SK-N-SH (cell line): Measurements from ENCODE around the gene UTP4. TPM values are rescaled to one million over a fixed set of nuclear protein-coding genes. Genes with fewer than 3 reads are reported as not detected.

Source experiments
- CTCF ChIA-PET: fragments of 300-600, 350-600 bp; formaldehyde crosslinking; extraction: SDS; loops from one replicate; lab custom pipeline; 2021; lab: Yijun Ruan, JAX
- POLR2A ChIA-PET: fragments of 350-600 bp; sonication (Branson Sonifier 250); formaldehyde crosslinking; extraction: SDS; loops from one replicate; lab custom pipeline; 2020; ENCODE audit warnings: antibody characterized with exemption, inconsistent platforms; lab: Yijun Ruan, JAX
- DNase-seq: peaks from one replicate; pipeline ENCODE4 v3.0.0; 2012
- H2AFZ ChIP-seq: fragments of 200-600 bp; sonication (generic); 2 replicates; pipeline ENCODE4 v1.8.1; 2016; ENCODE audit warnings: antibody characterized with exemption, mild to moderate bottlenecking, low read depth
- H3F3A ChIP-seq: fragments of 200-600 bp; sonication (generic); replicated peaks from 2 replicates; pipeline ENCODE3; 2016; ENCODE audit warnings: antibody characterized with exemption, mild to moderate bottlenecking; ENCODE audit not compliant: insufficient read depth
- H3K27ac ChIP-seq, 2 experiments: fragments of 200-500 bp in 1 of 2; fragments of 200-600 bp in 1 of 2; sonication (Bioruptor generic) in 1 of 2; sonication (generic), shearing (Covaris generic) in 1 of 2; 2 replicates each; pipeline versions ENCODE4 v1.5.1 to v1.6.1; 2014 to 2016; ENCODE audit warnings: low read depth in 2 of 2, inconsistent platforms in 1 of 2, low read length in 1 of 2, mild to moderate bottlenecking in 1 of 2, mixed read lengths in 1 of 2
- H3K27me3 ChIP-seq: fragments of 200-600 bp; sonication (generic), shearing (Covaris generic); 2 replicates; pipeline ENCODE4 v1.6.1; 2016; ENCODE audit warnings: mixed run types; ENCODE audit not compliant: insufficient read depth
- H3K36me3 ChIP-seq, 2 experiments: fragments of 200-500 bp in 1 of 2; fragments of 200-600 bp in 1 of 2; sonication (Bioruptor generic) in 1 of 2; sonication (generic) in 1 of 2; replicated peaks in 1 of 2; 2 replicates each; pipeline versions ENCODE3 to v1.5.1; 2014 to 2016; ENCODE audit warnings: low read length in 1 of 2, mild to moderate bottlenecking in 1 of 2; ENCODE audit not compliant: insufficient read depth in 2 of 2, control insufficient read depth in 1 of 2
- H3K4me1 ChIP-seq, 2 experiments: fragments of 200-500 bp in 1 of 2; fragments of 200-600 bp in 1 of 2; sonication (Bioruptor generic) in 1 of 2; sonication (generic), shearing (Covaris generic) in 1 of 2; 2 replicates each; pipeline versions ENCODE4 v1.5.1 to v1.6.1; 2014 to 2016; ENCODE audit warnings: low read depth in 1 of 2, low read length in 1 of 2, mixed run types in 1 of 2; ENCODE audit not compliant: insufficient read depth in 2 of 2, control insufficient read depth in 1 of 2
- H3K4me2 ChIP-seq: fragments of 200-600 bp; sonication (generic), shearing (Covaris generic); 2 replicates; pipeline ENCODE4 v1.6.1; 2017; ENCODE audit warnings: mixed run types
- H3K4me3 ChIP-seq, 2 experiments: fragments of 200-500 bp in 1 of 2; fragments of 200-600 bp in 1 of 2; sonication (Bioruptor generic) in 1 of 2; sonication (generic), shearing (Covaris generic) in 1 of 2; 2 replicates each; pipeline versions ENCODE4 v1.5.1 to v1.8.1; 2014 to 2016; ENCODE audit warnings: low read depth in 2 of 2, inconsistent platforms in 1 of 2, low read length in 1 of 2, mild to moderate bottlenecking in 1 of 2, mixed read lengths in 1 of 2, moderate library complexity in 1 of 2
- H3K79me2 ChIP-seq: fragments of 200-600 bp; sonication (generic); 2 replicates; pipeline ENCODE4 v1.8.1; 2017; ENCODE audit warnings: mild to moderate bottlenecking; ENCODE audit not compliant: insufficient read depth
- H3K9ac ChIP-seq: fragments of 200-600 bp; sonication (generic); 2 replicates; pipeline ENCODE4 v1.6.1; 2017; ENCODE audit warnings: mixed run types
- H3K9me2 ChIP-seq: fragments of 200-600 bp; sonication (generic); 2 replicates; pipeline ENCODE4 v1.6.1; 2017; ENCODE audit warnings: mixed run types
- H3K9me3 ChIP-seq: fragments of 200-600 bp; sonication (generic); 2 replicates; pipeline ENCODE4 v1.6.1; 2017; ENCODE audit warnings: mixed run types, mild to moderate bottlenecking, moderate library complexity
- H4K20me1 ChIP-seq: fragments of 200-600 bp; sonication (generic); 2 replicates; pipeline ENCODE4 v1.6.1; 2017; ENCODE audit warnings: mild to moderate bottlenecking, mixed run types; ENCODE audit not compliant: insufficient read depth
- CHD2 ChIP-seq: fragments of 150-350 bp; IDR thresholded peaks from 2 replicates; pipeline ENCODE4 v1.6.1; 2018; ENCODE audit warnings: low read length; ENCODE audit not compliant: partially characterized antibody
- ELF1 ChIP-seq: IDR thresholded peaks from 2 replicates; pipeline ENCODE4 v1.4.0; 2012
- EP300 ChIP-seq, 2 experiments: IDR thresholded peaks; 2 replicates each; pipeline versions ENCODE4 v1.4.0 to v1.6.1; 2012; ENCODE audit warnings: borderline replicate concordance in 1 of 2, low read depth in 1 of 2, low read length in 1 of 2
- FOSL2 ChIP-seq: IDR thresholded peaks from 2 replicates; pipeline ENCODE4 v1.4.0; 2012; ENCODE audit warnings: low read depth, mild to moderate bottlenecking, moderate library complexity, borderline replicate concordance
- FOXJ3 ChIP-seq: sonication (generic); formaldehyde crosslinking; IDR thresholded peaks from 2 replicates; pipeline ENCODE4 v1.5.1; 2020; ENCODE audit warnings: mild to moderate bottlenecking, missing genetic modification reagents
- GABPA ChIP-seq: IDR thresholded peaks from 2 replicates; pipeline ENCODE4 v1.4.0; 2012; ENCODE audit warnings: low read depth, mild to moderate bottlenecking
- GATA2 ChIP-seq: sonication (generic); formaldehyde crosslinking; IDR thresholded peaks from 2 replicates; pipeline ENCODE4 v1.5.0; 2020; ENCODE audit warnings: mild to moderate bottlenecking, missing genetic modification reagents
- MXI1 ChIP-seq: IDR thresholded peaks from 2 replicates; pipeline ENCODE4 v1.6.1; 2012; ENCODE audit warnings: mild to moderate bottlenecking, low read depth, low read length, improper control_type of control experiment
- NRF1 ChIP-seq: IDR thresholded peaks from 2 replicates; pipeline ENCODE4 v1.6.1; 2012; ENCODE audit warnings: low read depth, mild to moderate bottlenecking, low read length
- RFX5 ChIP-seq: IDR thresholded peaks from 2 replicates; pipeline ENCODE4 v1.6.1; 2012; ENCODE audit warnings: mild to moderate bottlenecking, improper control_type of control experiment, low read length
- RXRA ChIP-seq: IDR thresholded peaks from 2 replicates; pipeline ENCODE4 v1.4.0; 2012; ENCODE audit warnings: low read depth, mild to moderate bottlenecking, borderline replicate concordance
- SIN3A ChIP-seq: IDR thresholded peaks from 2 replicates; pipeline ENCODE4 v1.6.1; 2012; ENCODE audit warnings: low read depth, mild to moderate bottlenecking, low read length, moderate library complexity, borderline replicate concordance
- TAF1 ChIP-seq: IDR thresholded peaks from 2 replicates; pipeline ENCODE4 v1.6.1; 2012; ENCODE audit warnings: low read depth, mild to moderate bottlenecking, low read length, moderate library complexity, borderline replicate concordance
- WGBS: methylation state at CpG from one replicate; pipeline ENCODE4 v1.1.6; 2017; ENCODE audit warnings: low lambda C conversion rate; 5-methylcytosine and 5-hydroxymethylcytosine counted together
- polyA plus RNA-seq, 3 experiments: library from polyadenylated mRNA; depleted of rRNA; stranded (reverse); fragments of >200 nt; gene quantifications; 2 replicates each; pipeline ENCODE4 v1.2.3, GENCODE V29; 2012
- TF ChIP-seq, protein P1 (sequence below): IDR thresholded peaks from 2 replicates; pipeline ENCODE4 v1.6.1; 2012; ENCODE audit warnings: mild to moderate bottlenecking, low read depth, low read length, moderate library complexity
- TF ChIP-seq, protein P2 (sequence below): IDR thresholded peaks from 2 replicates; pipeline ENCODE4; 2012
- TF ChIP-seq, protein P3 (sequence below): fragments of 150-350 bp; IDR thresholded peaks from 2 replicates; pipeline ENCODE4 v1.6.1; 2016; ENCODE audit warnings: mild to moderate bottlenecking, low read depth, low read length
- TF ChIP-seq, protein P4 (sequence below): IDR thresholded peaks from 2 replicates; pipeline ENCODE4 v1.4.0; 2012; ENCODE audit warnings: low read depth

The UTP4 gene
- polyA plus RNA-seq, 1 of the 3 experiments (the other 2 are of a cell fraction) = 66.5 TPM

DNA sequence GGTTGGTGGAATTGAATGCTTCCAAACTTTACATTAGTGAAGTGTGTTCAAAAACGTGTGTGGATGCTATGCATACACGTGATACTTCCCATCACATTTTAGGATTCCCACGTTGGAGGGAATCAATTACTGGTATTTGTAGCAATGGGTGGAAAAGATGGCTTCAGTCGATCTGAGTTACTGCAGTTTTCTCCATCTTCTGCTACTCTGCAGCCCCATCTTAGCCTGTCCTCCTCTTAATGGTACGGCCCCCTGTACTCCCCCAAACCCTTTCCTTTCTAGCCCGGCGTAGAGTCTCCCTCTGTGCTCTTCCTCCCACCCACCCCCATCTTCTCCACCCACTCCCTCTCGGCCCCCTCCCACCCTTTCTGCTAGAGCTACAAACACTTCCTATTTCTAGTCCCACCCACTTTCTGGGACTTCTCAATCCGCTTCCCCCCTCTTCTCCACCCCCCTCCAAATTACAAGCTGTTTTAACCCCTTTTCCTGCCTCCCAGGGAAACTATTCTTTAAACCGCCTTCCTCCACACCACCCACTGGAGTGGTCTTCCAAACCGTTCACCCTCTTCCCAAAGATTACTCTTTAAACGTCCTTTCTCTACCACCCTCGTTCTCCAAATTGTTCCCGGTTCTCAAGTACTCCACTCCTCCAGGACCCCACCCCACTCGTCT lies 1.1 kb upstream of the UTP4 start:
- Histone ChIP-seq H4K20me1 (peaks cover 29% of the 10 kb centered on the region), H2AFZ (no peak overlapping the region), H3K9ac (peak overlapping the region; percentile 93), H3K9me3 (no peaks in the 10 kb centered on the region), H3K4me1 (peaks cover 11 to 14% of the 10 kb centered on the region in 2 experiments; a peak in 3 of 4 replicates), H3K4me3 (peak overlapping the region; percentile 79 to 88), H3K9me2 (no peaks in the 10 kb centered on the region), H3K79me2 (peaks cover 96% of the 10 kb centered on the region), H3K36me3 (peaks cover 20 to 34% of the 10 kb centered on the region in 2 experiments), H3K27ac (peak overlapping the region; percentile 86 to 97), H3K27me3 (no peaks in the 10 kb centered on the region), H3K4me2 (peak overlapping the region; percentile 74), H3F3A (peaks cover 6% of the 10 kb centered on the region)
- ChIA-PET POLR2A (interaction anchor here (0.5 to 0.6 kb wide), 2 partner anchors 86 to 231 kb away, joined by 3 read pairs; no protein-coding TSS in a partner anchor), CTCF (no interaction called here)
- WGBS = 1% methylated on average over 15 of the region's 15 CpGs
- TF ChIP-seq FOSL2 = no peak
- 0 out of 2 replicates have a peak, but pooled peaks have one; percentile 1 for TF ChIP-seq ELF1
- TF ChIP-seq, protein P1, sequence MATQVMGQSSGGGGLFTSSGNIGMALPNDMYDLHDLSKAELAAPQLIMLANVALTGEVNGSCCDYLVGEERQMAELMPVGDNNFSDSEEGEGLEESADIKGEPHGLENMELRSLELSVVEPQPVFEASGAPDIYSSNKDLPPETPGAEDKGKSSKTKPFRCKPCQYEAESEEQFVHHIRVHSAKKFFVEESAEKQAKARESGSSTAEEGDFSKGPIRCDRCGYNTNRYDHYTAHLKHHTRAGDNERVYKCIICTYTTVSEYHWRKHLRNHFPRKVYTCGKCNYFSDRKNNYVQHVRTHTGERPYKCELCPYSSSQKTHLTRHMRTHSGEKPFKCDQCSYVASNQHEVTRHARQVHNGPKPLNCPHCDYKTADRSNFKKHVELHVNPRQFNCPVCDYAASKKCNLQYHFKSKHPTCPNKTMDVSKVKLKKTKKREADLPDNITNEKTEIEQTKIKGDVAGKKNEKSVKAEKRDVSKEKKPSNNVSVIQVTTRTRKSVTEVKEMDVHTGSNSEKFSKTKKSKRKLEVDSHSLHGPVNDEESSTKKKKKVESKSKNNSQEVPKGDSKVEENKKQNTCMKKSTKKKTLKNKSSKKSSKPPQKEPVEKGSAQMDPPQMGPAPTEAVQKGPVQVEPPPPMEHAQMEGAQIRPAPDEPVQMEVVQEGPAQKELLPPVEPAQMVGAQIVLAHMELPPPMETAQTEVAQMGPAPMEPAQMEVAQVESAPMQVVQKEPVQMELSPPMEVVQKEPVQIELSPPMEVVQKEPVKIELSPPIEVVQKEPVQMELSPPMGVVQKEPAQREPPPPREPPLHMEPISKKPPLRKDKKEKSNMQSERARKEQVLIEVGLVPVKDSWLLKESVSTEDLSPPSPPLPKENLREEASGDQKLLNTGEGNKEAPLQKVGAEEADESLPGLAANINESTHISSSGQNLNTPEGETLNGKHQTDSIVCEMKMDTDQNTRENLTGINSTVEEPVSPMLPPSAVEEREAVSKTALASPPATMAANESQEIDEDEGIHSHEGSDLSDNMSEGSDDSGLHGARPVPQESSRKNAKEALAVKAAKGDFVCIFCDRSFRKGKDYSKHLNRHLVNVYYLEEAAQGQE = no peak
- TF ChIP-seq, protein P2, sequence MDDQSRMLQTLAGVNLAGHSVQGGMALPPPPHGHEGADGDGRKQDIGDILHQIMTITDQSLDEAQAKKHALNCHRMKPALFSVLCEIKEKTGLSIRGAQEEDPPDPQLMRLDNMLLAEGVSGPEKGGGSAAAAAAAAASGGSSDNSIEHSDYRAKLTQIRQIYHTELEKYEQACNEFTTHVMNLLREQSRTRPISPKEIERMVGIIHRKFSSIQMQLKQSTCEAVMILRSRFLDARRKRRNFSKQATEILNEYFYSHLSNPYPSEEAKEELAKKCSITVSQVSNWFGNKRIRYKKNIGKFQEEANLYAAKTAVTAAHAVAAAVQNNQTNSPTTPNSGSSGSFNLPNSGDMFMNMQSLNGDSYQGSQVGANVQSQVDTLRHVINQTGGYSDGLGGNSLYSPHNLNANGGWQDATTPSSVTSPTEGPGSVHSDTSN = no peak
- TF ChIP-seq MXI1 = peak; percentile 9; the same call in 1 of the 2 replicates
- TF ChIP-seq RXRA = no peak
- DNase-seq = peak; percentile 76

GRCh38 chr16:69131839-69132423 lies 518 bp upstream of the UTP4 start:
- Histone ChIP-seq H3K9ac (peak overlapping the region; percentile 93), H3K27ac (peak overlapping the region; percentile 86 to 97), H2AFZ (no peak overlapping the region), H3K4me3 (peak overlapping the region; percentile 85 to 88), H3K4me2 (peak overlapping the region; percentile 74), H3F3A (peaks cover 4% of the 10 kb centered on the region), H3K9me3 (no peaks in the 10 kb centered on the region), H4K20me1 (peaks cover 25% of the 10 kb centered on the region), H3K36me3 (peaks cover 23 to 35% of the 10 kb centered on the region in 2 experiments), H3K9me2 (no peaks in the 10 kb centered on the region), H3K4me1 (peaks cover 11 to 14% of the 10 kb centered on the region in 2 experiments; a peak in 3 of 4 replicates), H3K79me2 (peaks cover 96% of the 10 kb centered on the region), H3K27me3 (no peaks in the 10 kb centered on the region)
- 1% methylated on average over 53 of the region's 53 CpGs for WGBS
- ChIA-PET CTCF (interaction anchor here (1.5 to 2.7 kb wide), 5 partner anchors 8 to 288 kb away, joined by 6 to 17 read pairs (median 9); partner anchors contain the start of gene TANGO6), POLR2A (interaction anchor here (0.6 to 1.8 kb wide), 3 partner anchors 9 to 231 kb away, joined by 3 to 5 read pairs (median 3); no protein-coding TSS in a partner anchor)
- peak; percentile 99 for DNase-seq
- TF ChIP-seq CHD2 (peak; percentile 72), GATA2 (CRISPR knock-in tag) (no peak), TAF1 (peak; percentile 58; the same call in 1 of the 2 replicates), GABPA (no peak), FOXJ3 (CRISPR knock-in tag) (no peak), SIN3A (0 out of 2 replicates have a peak, but pooled peaks have one; percentile 53), NRF1 (no peak), EP300 (IDR thresholded peaks at IDR 0.05; ENCODE audit: borderline replicate concordance in 1 of 2, low read depth in 1 of 2, low read length in 1 of 2) (peak in 1 of 2 experiments; percentile 44; a peak in 1 of 4 replicates), RFX5 (no peak)
- TF ChIP-seq, protein P2 = no peak
- TF ChIP-seq, protein P3, sequence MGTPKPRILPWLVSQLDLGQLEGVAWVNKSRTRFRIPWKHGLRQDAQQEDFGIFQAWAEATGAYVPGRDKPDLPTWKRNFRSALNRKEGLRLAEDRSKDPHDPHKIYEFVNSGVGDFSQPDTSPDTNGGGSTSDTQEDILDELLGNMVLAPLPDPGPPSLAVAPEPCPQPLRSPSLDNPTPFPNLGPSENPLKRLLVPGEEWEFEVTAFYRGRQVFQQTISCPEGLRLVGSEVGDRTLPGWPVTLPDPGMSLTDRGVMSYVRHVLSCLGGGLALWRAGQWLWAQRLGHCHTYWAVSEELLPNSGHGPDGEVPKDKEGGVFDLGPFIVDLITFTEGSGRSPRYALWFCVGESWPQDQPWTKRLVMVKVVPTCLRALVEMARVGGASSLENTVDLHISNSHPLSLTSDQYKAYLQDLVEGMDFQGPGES = no peak
- TF ChIP-seq, protein P4, sequence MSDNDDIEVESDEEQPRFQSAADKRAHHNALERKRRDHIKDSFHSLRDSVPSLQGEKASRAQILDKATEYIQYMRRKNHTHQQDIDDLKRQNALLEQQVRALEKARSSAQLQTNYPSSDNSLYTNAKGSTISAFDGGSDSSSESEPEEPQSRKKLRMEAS = no peak
